Effector memory CD4-positive, alpha-beta T cell (primary cell): Measurements from ENCODE around the gene ZRANB1.

Source experiments
- DNase-seq, 3 donors: peaks; one replicate each; pipeline ENCODE4 v3.0.0-alpha.2; 2020
- H3K27ac ChIP-seq: 2 replicates; pipeline ENCODE4 v1.7.0; 2013; ENCODE audit warnings: mild to moderate bottlenecking, low read length, moderate library complexity; ENCODE audit not compliant: insufficient read depth, poor library complexity, severe bottlenecking
- H3K27me3 ChIP-seq: replicated peaks from 2 replicates; pipeline ENCODE4 v1.7.0; 2013; ENCODE audit warnings: mild to moderate bottlenecking, low read length; ENCODE audit not compliant: insufficient read depth, control insufficient read depth, poor library complexity, severe bottlenecking
- H3K36me3 ChIP-seq: 2 replicates; pipeline ENCODE4 v1.7.0; 2013; ENCODE audit warnings: mild to moderate bottlenecking, low read length, moderate library complexity; ENCODE audit not compliant: control insufficient read depth, insufficient read depth
- H3K4me1 ChIP-seq: 2 replicates; pipeline ENCODE4 v1.7.0; 2013; ENCODE audit warnings: low read length, mild to moderate bottlenecking; ENCODE audit not compliant: control insufficient read depth, insufficient read depth, poor library complexity, severe bottlenecking
- H3K4me3 ChIP-seq: 2 replicates; pipeline ENCODE4 v1.7.0; 2013; ENCODE audit warnings: low read length, low read depth, mild to moderate bottlenecking; ENCODE audit not compliant: insufficient read depth, poor library complexity, severe bottlenecking
- H3K9me3 ChIP-seq: 2 replicates; pipeline ENCODE4 v1.7.0; 2013; ENCODE audit warnings: mild to moderate bottlenecking, low read length, moderate library complexity; ENCODE audit not compliant: control insufficient read depth

The ZRANB1 gene

GRCh38 chr10:124918906-124919305 is 23.0 kb upstream of the ZRANB1 start:
- no peaks in the 10 kb centered on the region for H3K36me3 ChIP-seq
- no peak for DNase-seq
- H3K9me3 ChIP-seq, result no peaks in the 10 kb centered on the region
- no peak overlapping the region for H3K27ac ChIP-seq
- H3K27me3 ChIP-seq, result no peaks in the 10 kb centered on the region
- H3K4me1 ChIP-seq, result peaks cover 7% of the 10 kb centered on the region
- no peak overlapping the region for H3K4me3 ChIP-seq

GRCh38 chr10:124921261-124921660 is 20.7 kb upstream of the ZRANB1 start:
- Histone ChIP-seq H3K27ac (no peak overlapping the region), H3K27me3 (no peaks in the 10 kb centered on the region), H3K4me3 (no peak overlapping the region), H3K9me3 (no peaks in the 10 kb centered on the region), H3K36me3 (no peaks in the 10 kb centered on the region), H3K4me1 (peaks cover under 1% of the 10 kb centered on the region)
- no peak for DNase-seq

- no peaks in the 10 kb centered on the region for H3K4me1 ChIP-seq
- no peaks in the 10 kb centered on the region for H3K36me3 ChIP-seq
- no peaks in the 10 kb centered on the region for H3K9me3 ChIP-seq
- no peaks in the 10 kb centered on the region for H3K27me3 ChIP-seq
- DNase-seq, result no peak
- no peak overlapping the region for H3K27ac ChIP-seq
- no peak overlapping the region for H3K4me3 ChIP-seq
Measured at GRCh38 chr10:124923684-124924083, 18.2 kb upstream of the ZRANB1 start.

- H3K9me3 ChIP-seq, result no peaks in the 10 kb centered on the region
- no peak overlapping the region for H3K27ac ChIP-seq
Measured at GRCh38 chr10:124926548-124926947, 15.4 kb upstream of the ZRANB1 start.

GRCh38 chr10:124928087-124928486 is 13.8 kb upstream of the ZRANB1 start:
- Histone ChIP-seq H3K27me3 (no peaks in the 10 kb centered on the region), H3K36me3 (no peaks in the 10 kb centered on the region), H3K4me1 (no peaks in the 10 kb centered on the region), H3K27ac (no peak overlapping the region), H3K9me3 (no peaks in the 10 kb centered on the region), H3K4me3 (no peak overlapping the region)
- no peak for DNase-seq

More at GRCh38 chr10:124926548-124926947, 15.4 kb upstream of the ZRANB1 start:
- Histone ChIP-seq H3K4me3 (no peak overlapping the region), H3K27me3 (no peaks in the 10 kb centered on the region), H3K4me1 (no peaks in the 10 kb centered on the region), H3K36me3 (no peaks in the 10 kb centered on the region)
- DNase-seq, result no peak

- Histone ChIP-seq H3K27ac (no peak overlapping the region), H3K27me3 (no peaks in the 10 kb centered on the region), H3K36me3 (no peaks in the 10 kb centered on the region), H3K4me1 (no peaks in the 10 kb centered on the region), H3K4me3 (no peak overlapping the region), H3K9me3 (no peaks in the 10 kb centered on the region)
- DNase-seq, result no peak
Measured at GRCh38 chr10:124928545-124928944, 13.4 kb upstream of the ZRANB1 start.

- H3K36me3 ChIP-seq, result no peaks in the 10 kb centered on the region
- H3K9me3 ChIP-seq, result no peaks in the 10 kb centered on the region
- H3K27me3 ChIP-seq, result no peaks in the 10 kb centered on the region
- no peaks in the 10 kb centered on the region for H3K4me1 ChIP-seq
- DNase-seq, result no peak
- H3K4me3 ChIP-seq, result no peak overlapping the region
- no peak overlapping the region for H3K27ac ChIP-seq
Measured at GRCh38 chr10:124935946-124936345, 6.0 kb upstream of the ZRANB1 start.

GRCh38 chr10:124936813-124937212 is 5.1 kb upstream of the ZRANB1 start:
- Histone ChIP-seq H3K27me3 (no peaks in the 10 kb centered on the region), H3K36me3 (no peaks in the 10 kb centered on the region), H3K4me3 (no peak overlapping the region), H3K4me1 (no peaks in the 10 kb centered on the region), H3K27ac (no peak overlapping the region), H3K9me3 (no peaks in the 10 kb centered on the region)
- no peak for DNase-seq

GRCh38 chr10:124939290-124939689 is 2.6 kb upstream of the ZRANB1 start:
- H3K36me3 ChIP-seq, result peaks cover 4% of the 10 kb centered on the region
- H3K27me3 ChIP-seq, result no peaks in the 10 kb centered on the region
- no peak for DNase-seq
- H3K9me3 ChIP-seq, result no peaks in the 10 kb centered on the region
- H3K4me1 ChIP-seq, result no peaks in the 10 kb centered on the region
- no peak overlapping the region for H3K27ac ChIP-seq
- no peak overlapping the region for H3K4me3 ChIP-seq

- no peaks in the 10 kb centered on the region for H3K9me3 ChIP-seq
- no peaks in the 10 kb centered on the region for H3K4me1 ChIP-seq
- no peak overlapping the region for H3K27ac ChIP-seq
- no peaks in the 10 kb centered on the region for H3K27me3 ChIP-seq
- no peak for DNase-seq
- H3K4me3 ChIP-seq, result no peak overlapping the region
- H3K36me3 ChIP-seq, result peaks cover 14% of the 10 kb centered on the region
Measured at GRCh38 chr10:124942317-124943169, 620 bp downstream of the ZRANB1 start.
